Pancreas (tissue), 10 donors: ENCODE results near the gene PITPNC1. TPM values are rescaled to one million over a fixed set of nuclear protein-coding genes. Genes with fewer than 3 reads are reported as not detected.

ENCODE experiments used
- ATAC-seq, 4 donors: fragments of 200-7000 bp; cut with Tn5 transposase; one replicate each; pipeline versions ENCODE4 v1.8.0 to v1.9.1; 2020; ENCODE audit warnings: mild to moderate bottlenecking in 4 of 4, moderate library complexity in 4 of 4
- DNase-seq, 6 donors: peaks; one replicate each; pipeline ENCODE4 v3.0.0-alpha.2; 2020
- FAIRE-seq: peaks from 2 replicates; lab custom pipeline; 2012; peaks lifted over from hg19 to GRCh38; lab: Jason Lieb, UNC
- H3K27ac ChIP-seq, 4 donors: fragments of 200-600 bp; sonication (generic); 1 replicate in 3 of 4; 2 replicates in 1 of 4; pipeline versions ENCODE4 v1.5.0 to v1.8.0; 2020
- H3K27me3 ChIP-seq, 4 donors: fragments of 200-600 bp; one replicate each; pipeline ENCODE4 v1.8.0; 2021
- H3K36me3 ChIP-seq, 3 donors: fragments of 200-600 bp; sonication (generic) in 1 of 3; one replicate each; pipeline versions ENCODE4 v1.5.0 to v1.8.0; 2020 to 2021
- H3K4me1 ChIP-seq, 3 donors: fragments of 200-600 bp; one replicate each; pipeline ENCODE4 v1.8.0; 2021
- H3K4me3 ChIP-seq, 4 donors: fragments of 200-600 bp; sonication (generic) in 2 of 4; one replicate each; pipeline versions ENCODE4 v1.5.0 to v1.8.0; 2020 to 2021
- H3K9me3 ChIP-seq, 4 donors: fragments of 200-600 bp; one replicate each; pipeline ENCODE4 v1.8.0; 2021
- WGBS, 2 donors: extraction: QIAGEN DNeasy Blood & Tissue Kit; methylation state at CpG; one replicate each; pipeline ENCODE4 v1.1.7; 2013; 5-methylcytosine and 5-hydroxymethylcytosine counted together
- intact Hi-C, 3 donors: fragments of 100-400 bp; cut with DNase I; formaldehyde crosslinking; loops; one replicate each; pipeline versions ENCODE4 v1.11.1 to v1.14.2; 2022
- polyA plus RNA-seq, 2 donors: library from polyadenylated mRNA; stranded (reverse); fragments of 200-250 nt; gene quantifications; one replicate each; pipeline ENCODE4 v1.2.3, GENCODE V29; 2013
- total RNA-seq, 6 donors: library from RNA; stranded (reverse); fragmentation: NEBNext Ultra II Directional in 4 of 6; extraction: Animal tissue kit (Norgen Biotek cat#: 25700) in 4 of 6; gene quantifications; one replicate each; pipeline versions ENCODE4 v1.2.1 to v1.2.4, GENCODE V29; 2021 to 2023
- TF ChIP-seq, protein P1 (sequence below), 4 donors: fragments of 200-600 bp; sonication (generic) in 3 of 4; IDR thresholded peaks; one replicate each; pipeline versions ENCODE4 v1.5.0 to v1.8.0; 2021; ENCODE audit warnings: antibody characterized with exemption in 4 of 4
- donor health status: healthy with polysubstance abuse.
- donor health status: DM: no; HTN: no; CAD: no; lungs with moderate emphysema.
- donor health status: DM: no; HTN: no; CAD: no.
- donor health status: control.
- donor health status: control.
- donor health status: Bipolar disorder and iron deficiency.
- donor health status: DM: yes; HTN: yes; CAD: no.
- donor health status: DM: no; HTN: no; CAD: no.
- donor health status: DM: no; HTN: no; CAD: no.
- donor health status: DM: yes; HTN: yes; CAD: no.

PITPNC1 gene
- total and polyA plus RNA-seq, 8 donors = 9.5 to 28.8 (median 24.4) TPM

DNA sequence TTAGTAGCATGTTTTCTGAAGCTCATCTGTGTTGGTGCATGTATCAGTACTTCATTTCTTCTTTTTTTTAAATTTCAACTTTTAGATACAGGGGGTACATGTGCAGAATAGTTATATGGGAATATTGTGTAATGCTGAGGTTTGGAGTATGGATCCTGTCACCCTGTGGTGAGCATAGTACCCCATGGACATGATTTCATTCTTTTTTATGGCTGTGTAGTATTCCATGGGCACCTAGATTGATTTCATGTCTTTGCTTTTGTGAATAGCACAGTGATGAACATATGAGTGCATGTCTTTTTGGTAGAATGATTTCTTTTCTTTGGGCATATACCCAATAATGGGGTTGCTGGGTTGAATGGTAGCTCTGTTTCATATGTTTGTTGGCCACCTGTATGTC, 285.6 kb downstream of the PITPNC1 start:
- ATAC-seq = no peak
- FAIRE-seq = no peak
- H3K36me3 ChIP-seq = no peaks in the 10 kb centered on the region
- H3K4me3 ChIP-seq = no peak overlapping the region
- TF ChIP-seq, protein P1, sequence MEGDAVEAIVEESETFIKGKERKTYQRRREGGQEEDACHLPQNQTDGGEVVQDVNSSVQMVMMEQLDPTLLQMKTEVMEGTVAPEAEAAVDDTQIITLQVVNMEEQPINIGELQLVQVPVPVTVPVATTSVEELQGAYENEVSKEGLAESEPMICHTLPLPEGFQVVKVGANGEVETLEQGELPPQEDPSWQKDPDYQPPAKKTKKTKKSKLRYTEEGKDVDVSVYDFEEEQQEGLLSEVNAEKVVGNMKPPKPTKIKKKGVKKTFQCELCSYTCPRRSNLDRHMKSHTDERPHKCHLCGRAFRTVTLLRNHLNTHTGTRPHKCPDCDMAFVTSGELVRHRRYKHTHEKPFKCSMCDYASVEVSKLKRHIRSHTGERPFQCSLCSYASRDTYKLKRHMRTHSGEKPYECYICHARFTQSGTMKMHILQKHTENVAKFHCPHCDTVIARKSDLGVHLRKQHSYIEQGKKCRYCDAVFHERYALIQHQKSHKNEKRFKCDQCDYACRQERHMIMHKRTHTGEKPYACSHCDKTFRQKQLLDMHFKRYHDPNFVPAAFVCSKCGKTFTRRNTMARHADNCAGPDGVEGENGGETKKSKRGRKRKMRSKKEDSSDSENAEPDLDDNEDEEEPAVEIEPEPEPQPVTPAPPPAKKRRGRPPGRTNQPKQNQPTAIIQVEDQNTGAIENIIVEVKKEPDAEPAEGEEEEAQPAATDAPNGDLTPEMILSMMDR (IDR thresholded peaks at IDR 0.05) = no peak
- H3K27me3 ChIP-seq = no peaks in the 10 kb centered on the region
- no peaks in the 10 kb centered on the region for H3K9me3 ChIP-seq
- intact Hi-C loops = no loop called here
- no peak for DNase-seq
- H3K27ac ChIP-seq = no peak overlapping the region
- no peaks in the 10 kb centered on the region for H3K4me1 ChIP-seq

DNA sequence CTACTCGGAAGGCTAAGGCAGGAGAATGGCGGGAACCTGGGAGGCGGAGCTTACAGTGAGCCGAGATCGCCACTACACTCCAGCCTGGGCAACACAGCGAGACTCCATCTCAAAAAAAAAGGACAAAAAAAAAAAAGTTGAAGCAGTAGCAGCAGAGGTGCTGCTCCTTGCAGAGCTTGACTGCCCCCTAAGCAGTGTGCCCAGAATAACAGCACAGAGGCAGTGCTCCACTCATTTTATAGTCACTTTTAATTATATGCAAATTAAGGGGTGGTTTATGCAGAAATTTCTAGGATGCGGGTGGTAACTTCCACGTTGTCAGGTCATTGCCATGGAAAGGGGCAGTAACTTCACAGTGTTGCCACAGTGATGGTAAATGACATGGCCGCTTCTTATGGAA, 286.4 kb downstream of the PITPNC1 start:
- FAIRE-seq (no peak), ATAC-seq (no peak), DNase-seq (no peak)
- no peaks in the 10 kb centered on the region for H3K27me3 ChIP-seq
- intact Hi-C loops = no loop called here
- no peak overlapping the region for H3K4me3 ChIP-seq
- 93 to 94% methylated on average over 9 of the region's 9 CpGs for WGBS, 2 donors
- no peaks in the 10 kb centered on the region for H3K9me3 ChIP-seq
- no peaks in the 10 kb centered on the region for H3K4me1 ChIP-seq
- H3K27ac ChIP-seq = no peak overlapping the region
- TF ChIP-seq, protein P1 (IDR thresholded peaks at IDR 0.05) = no peak
- no peaks in the 10 kb centered on the region for H3K36me3 ChIP-seq

DNA sequence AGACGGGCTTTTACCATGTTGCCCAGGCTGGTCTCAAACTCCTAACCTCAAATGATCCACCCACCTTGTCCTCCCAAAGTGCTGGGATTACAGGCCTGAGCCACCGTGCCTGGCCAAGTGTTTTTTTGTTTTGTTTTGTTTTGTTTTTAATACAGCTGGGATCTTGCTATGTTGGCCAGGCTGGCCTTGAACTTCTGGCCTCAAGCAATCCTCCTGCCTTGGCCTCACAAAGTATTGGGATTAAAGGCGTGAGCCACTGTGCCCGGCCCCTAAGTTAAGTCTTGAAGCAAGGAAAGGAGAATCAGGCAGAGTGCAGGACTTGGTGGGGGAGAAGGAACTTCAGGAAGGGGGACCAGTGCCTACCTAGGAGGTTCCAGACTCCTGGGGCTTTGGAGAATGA, 288.9 kb downstream of the PITPNC1 start:
- Histone ChIP-seq H3K4me3 (no peak overlapping the region), H3K27ac (no peak overlapping the region), H3K36me3 (peaks cover 0 to 4% (median 0%) of the 10 kb centered on the region in 3 donors), H3K27me3 (no peaks in the 10 kb centered on the region), H3K9me3 (no peaks in the 10 kb centered on the region), H3K4me1 (peaks cover 0 to 2% (median under 1%) of the 10 kb centered on the region in 3 donors)
- DNase-seq (no peak), FAIRE-seq (no peak), ATAC-seq (no peak)
- TF ChIP-seq, protein P1 (IDR thresholded peaks at IDR 0.05) = no peak
- intact Hi-C loops = no loop called here
- 93 to 94% methylated on average over 4 of the region's 4 CpGs for WGBS, 2 donors

DNA sequence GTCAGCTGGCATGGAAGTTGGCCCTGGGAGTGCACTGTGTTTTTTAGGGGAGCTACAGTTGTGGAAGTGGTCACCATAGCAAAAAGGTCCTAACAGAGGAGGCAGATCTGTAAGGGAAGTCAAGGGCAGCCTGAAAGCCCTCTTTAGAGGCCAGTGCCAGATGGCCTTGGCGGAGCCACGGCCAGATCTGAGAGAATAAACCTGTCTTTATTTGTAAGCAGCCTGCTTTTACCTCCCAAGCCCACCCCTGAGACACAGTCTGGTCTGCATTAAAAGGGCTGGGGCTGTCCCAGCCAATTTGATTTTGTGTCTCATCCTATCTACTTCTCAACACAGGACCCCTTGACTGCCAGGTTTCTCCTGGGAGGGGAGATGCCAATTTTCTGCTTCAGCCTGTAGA, 289.6 kb downstream of the PITPNC1 start:
- peaks cover 0 to 4% (median 0%) of the 10 kb centered on the region in 3 donors for H3K36me3 ChIP-seq
- peaks cover 0 to 5% (median 3%) of the 10 kb centered on the region in 3 donors for H3K4me1 ChIP-seq
- ATAC-seq = no peak
- TF ChIP-seq, protein P1 (IDR thresholded peaks at IDR 0.05) = no peak
- H3K27ac ChIP-seq = no peak overlapping the region
- H3K27me3 ChIP-seq = no peaks in the 10 kb centered on the region
- intact Hi-C loops = no loop called here
- no peak for FAIRE-seq
- DNase-seq = no peak
- H3K4me3 ChIP-seq = no peak overlapping the region
- WGBS, 2 donors = 69 to 77% methylated on average over 2 of the region's 2 CpGs
- no peaks in the 10 kb centered on the region for H3K9me3 ChIP-seq

DNA sequence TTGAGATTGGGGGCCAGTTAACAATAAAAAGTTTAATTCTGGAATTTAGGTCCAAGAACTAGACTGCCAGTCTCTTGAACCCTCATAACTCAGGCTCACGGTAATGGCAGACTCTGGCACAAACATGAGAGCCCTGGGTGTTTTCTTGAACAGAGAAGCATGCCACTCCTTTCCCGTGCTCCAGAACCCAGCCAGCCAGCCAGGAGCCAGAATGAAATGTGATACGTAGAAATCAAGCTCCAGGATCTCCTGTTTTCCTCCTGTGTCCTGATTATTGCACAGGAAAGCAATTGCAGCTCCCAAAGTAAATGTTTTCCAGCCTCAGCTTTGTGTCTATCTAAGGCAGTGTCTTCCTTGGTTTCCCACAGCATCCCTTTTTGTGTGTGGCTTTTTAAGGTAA, 294.4 kb downstream of the PITPNC1 start:
- Histone ChIP-seq H3K27me3 (no peaks in the 10 kb centered on the region), H3K9me3 (no peaks in the 10 kb centered on the region), H3K27ac (no peak overlapping the region), H3K36me3 (peaks cover 0 to 4% (median 0%) of the 10 kb centered on the region in 3 donors), H3K4me1 (peaks cover 0 to 5% (median 3%) of the 10 kb centered on the region in 3 donors), H3K4me3 (no peak overlapping the region)
- DNase-seq (no peak), FAIRE-seq (no peak), ATAC-seq (no peak)
- TF ChIP-seq, protein P1 (IDR thresholded peaks at IDR 0.05) = no peak
- WGBS, 2 donors = 25 to 30% methylated on average over 3 of the region's 3 CpGs
- intact Hi-C loops = no loop called here
